GM18868 (cell line): ENCODE data around the gene CADPS.

ENCODE experiments used
- ATAC-seq: cut with Tn5 transposase; IDR thresholded peaks from one replicate; pipeline ENCODE4 v1.9.1; 2021; ENCODE audit warnings: mild to moderate bottlenecking, moderate library complexity; ENCODE audit not compliant: unreplicated experiment

The CADPS gene

GRCh38 chr3:62815981-62816380, 59.2 kb downstream of the CADPS start:
- ATAC-seq, result no peak

DNA sequence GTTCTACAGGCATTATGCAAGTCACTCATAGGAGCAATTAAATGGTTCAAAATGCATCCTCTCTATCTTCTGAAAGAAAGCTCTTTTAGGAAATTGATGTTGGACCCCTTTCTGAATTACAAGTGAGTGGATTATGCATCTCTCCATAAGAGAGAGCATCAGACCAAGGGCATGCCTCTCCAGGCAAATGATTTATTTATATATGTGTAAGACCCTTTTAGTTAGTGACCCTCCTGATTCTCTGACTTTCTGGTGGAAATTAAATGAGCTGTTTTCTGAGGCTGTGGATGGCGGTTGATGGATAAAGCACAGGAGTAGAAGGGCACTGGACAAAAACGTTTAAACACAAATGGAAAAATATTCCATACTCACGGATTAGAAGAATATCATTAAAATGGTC, 62.6 kb downstream of the CADPS start:
- ATAC-seq, result no peak

GRCh38 chr3:62811119-62811518, 64.1 kb downstream of the CADPS start:
- no peak for ATAC-seq

DNA sequence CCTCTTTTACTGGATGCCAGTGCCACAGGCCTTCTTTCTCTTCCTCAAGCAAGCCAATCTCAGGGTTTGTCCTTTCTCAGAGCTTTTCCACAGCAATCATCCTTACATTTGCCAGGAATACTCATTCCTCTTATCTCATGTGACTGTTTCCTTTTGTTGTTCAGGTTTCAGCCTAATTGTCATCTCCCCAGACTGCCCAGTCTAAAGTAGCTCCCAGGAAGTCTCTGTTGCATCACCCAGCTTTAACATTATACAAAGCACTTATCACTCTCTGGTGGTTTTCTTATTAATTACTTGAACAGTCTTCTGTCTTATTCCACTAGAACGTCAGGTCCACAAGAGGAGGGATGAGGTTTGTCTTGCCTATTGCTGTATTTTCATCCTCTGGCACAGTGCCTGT, 65.8 kb downstream of the CADPS start:
- ATAC-seq, result no peak

DNA sequence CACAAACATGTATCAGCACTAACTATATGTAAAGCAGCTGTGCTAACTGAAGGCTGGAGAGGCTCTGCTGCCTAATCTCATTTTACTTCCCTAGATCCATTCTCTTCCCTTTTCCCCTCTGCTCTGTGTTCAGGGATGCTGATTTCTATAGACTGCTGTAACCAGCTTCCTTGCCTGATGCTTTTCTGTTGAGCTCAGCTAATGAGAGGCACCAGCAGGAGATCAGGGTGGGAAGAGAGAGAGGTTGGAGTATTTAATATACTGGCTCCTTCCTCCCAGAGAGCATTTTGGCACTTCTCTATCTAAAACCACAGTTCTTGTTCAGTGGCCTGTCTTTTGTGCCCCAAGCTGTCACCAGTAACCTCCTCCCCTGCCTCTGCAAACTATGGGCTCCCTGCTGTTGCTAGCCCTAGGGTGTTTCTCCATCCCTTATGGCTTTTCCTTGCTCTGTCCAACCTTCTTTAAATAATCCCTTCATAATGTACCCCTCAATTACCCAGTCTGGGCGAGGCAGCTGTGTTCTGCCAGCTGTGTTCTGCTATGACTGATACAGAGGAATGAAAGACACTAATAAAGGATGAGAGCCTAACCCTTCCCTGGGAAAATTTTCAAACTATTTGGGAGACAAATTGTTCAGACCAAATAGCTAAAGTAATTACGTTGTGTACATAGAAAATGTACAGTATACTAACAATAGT, 69.5 kb downstream of the CADPS start:
- no peak for ATAC-seq

- no peak for ATAC-seq
These were observed 70.1 kb downstream of the CADPS start for GRCh38 chr3:62805106-62805505.

- ATAC-seq, result no peak
These were observed 71.9 kb downstream of the CADPS start for GRCh38 chr3:62803276-62803675.

GRCh38 chr3:62798000-62798399, 77.2 kb downstream of the CADPS start:
- no peak for ATAC-seq

GRCh38 chr3:62797132-62797531, 78.1 kb downstream of the CADPS start:
- no peak for ATAC-seq

GRCh38 chr3:62795978-62796657, 79.1 kb downstream of the CADPS start:
- no peak for ATAC-seq

- ATAC-seq, result no peak
These were observed 81.3 kb downstream of the CADPS start for GRCh38 chr3:62793946-62794345.

DNA sequence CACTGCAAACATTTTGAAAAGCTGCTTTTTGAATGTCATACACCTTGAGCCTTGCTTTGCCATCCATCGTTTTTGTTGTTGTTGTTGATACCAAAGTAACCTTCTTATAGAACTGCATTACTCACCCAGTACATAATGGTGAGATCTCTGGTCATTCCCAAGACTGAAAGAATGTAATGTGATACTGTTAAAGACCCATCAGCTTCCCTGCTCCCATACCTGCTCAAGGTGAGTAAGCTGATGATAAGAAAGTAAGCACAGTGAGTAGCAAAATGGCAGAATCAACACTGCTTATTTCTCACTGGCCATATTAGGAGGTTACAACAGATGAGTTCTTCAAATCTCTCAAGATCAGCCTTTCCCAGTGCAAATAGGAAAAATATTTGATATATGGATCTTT, 89.8 kb downstream of the CADPS start:
- ATAC-seq, result no peak

- no peak for ATAC-seq
These were observed 94.1 kb downstream of the CADPS start for GRCh38 chr3:62781121-62781520.

DNA sequence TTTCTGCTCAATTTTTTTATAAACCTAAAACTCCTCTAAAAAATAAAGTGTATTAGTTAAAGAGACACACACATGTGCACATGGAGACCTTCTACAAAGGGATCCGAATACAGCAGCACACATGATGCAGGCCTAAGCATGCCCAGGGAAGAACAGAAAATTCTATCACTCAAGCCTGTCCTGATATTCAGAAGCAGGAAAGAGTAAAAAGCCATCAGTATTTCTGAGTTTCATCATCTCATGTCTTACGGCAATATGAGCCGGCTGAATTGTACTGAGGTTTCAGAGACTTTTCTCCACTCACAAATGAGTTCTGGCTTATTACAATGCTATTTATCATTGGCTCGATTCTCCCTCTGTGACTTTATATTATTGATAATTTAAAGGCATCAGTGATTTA, 97.5 kb downstream of the CADPS start:
- no peak for ATAC-seq

- ATAC-seq, result no peak
These were observed 98.1 kb downstream of the CADPS start for GRCh38 chr3:62777130-62777529.

DNA sequence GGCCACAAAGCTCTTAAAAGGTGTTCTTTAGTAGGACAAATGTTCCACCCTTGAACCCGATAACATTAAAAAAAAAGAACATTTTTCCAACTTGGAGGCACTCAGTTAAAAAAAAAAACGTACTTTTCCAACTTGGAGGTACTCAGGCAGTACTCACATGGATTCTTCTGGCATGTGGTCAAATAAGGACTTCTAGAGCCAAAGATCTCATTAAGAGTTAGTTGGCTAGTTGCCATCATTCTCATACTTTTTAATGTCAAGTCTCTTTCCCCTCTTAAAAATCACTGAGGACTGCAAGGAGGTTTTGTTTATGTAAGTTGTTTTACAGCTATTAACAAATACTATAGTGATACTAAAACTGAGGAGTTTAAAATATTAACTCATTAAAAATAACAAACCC, 101.0 kb downstream of the CADPS start:
- no peak for ATAC-seq

- no peak for ATAC-seq
These were observed 103.7 kb downstream of the CADPS start for GRCh38 chr3:62771331-62772072.

DNA sequence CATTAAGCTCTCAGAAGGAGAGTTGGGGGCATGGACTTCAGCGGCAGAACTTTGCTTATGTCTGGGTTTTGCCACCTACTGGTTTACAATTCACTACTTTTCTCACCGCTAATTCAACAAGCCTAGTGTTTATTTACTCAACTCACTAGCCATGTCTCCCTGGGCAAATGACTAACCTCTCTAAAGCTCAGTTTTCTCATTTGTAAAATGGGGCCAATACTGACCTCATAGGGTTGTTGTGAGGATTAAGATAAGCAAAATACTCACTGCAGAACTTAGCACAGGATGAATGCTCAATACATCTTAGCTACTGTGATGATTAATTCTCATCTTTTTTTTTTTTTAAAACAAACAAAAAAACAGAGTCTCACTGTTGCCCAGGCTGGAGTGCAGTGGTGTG, 106.3 kb downstream of the CADPS start:
- ATAC-seq, result no peak

GRCh38 chr3:62761711-62762110, 113.5 kb downstream of the CADPS start:
- ATAC-seq, result no peak

GRCh38 chr3:62761311-62761710, 113.9 kb downstream of the CADPS start:
- no peak for ATAC-seq

DNA sequence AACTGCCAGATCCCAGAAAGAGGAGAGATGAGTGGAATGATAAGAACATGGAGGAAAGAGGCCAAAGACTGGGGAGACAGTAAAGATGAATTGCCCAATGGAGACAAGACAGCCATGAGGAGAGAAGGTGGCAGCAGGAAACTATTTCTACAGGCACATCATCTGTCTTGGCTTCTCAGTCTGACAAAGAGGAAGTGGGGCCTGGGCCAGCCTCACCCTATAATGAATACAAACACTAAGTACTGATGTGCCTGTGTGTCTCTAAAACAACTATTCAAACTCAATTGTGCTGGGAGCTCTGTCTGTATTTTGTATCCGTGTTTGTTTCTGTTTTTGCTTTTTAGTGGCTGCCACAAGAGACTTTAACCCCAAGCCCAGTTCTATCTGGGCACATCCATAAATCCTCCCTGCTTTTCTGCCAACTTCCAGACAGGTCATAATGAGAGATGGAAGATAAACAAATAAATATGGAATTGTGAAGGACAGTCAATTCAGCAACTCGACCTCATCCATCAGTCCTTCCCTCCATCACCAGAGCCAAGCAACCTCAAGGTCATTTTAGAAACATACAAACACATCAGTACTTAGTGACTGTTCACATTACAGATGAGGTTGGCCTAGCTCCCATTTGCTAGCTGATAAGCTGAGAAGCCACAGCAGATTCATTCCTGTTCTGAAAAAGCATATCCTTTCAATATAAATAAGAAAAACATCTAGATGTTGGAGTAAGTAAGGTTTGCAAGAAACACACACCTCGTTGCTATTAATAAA, 116.7 kb downstream of the CADPS start:
- no peak for ATAC-seq
